C4-2B (cell line): ENCODE measurements around the gene GFOD1.

Experiments used
- ZFX ChIP-seq: fragments of 450-650 bp; IDR thresholded peaks from 2 replicates; pipeline ENCODE4 v1.6.1; 2017
- TF ChIP-seq, protein P1 (sequence below): fragments of 450-650 bp; conservative IDR thresholded peaks from 2 replicates; pipeline ENCODE4 v1.5.1; 2017; ENCODE audit warnings: mild to moderate bottlenecking

DNA sequence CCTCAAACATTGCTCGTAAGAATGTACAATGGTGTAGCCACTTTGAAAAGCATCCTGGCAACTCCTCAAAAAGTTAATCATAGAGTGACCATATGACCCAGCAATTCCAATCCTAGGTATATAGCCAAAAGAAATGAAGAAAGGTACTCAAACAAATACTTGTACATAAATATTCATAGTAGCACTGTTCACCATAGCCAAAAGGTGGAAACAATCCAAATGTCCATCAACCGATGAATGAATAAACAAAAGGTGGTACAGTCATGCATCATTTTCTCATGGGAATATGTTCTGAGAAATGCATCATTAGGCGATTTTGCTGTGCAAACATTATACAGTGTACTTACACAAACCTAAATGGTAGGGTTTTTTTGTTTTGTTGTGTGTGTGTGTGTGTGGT is 84.7 kb downstream of the GFOD1 start:
- TF ChIP-seq, protein P1, sequence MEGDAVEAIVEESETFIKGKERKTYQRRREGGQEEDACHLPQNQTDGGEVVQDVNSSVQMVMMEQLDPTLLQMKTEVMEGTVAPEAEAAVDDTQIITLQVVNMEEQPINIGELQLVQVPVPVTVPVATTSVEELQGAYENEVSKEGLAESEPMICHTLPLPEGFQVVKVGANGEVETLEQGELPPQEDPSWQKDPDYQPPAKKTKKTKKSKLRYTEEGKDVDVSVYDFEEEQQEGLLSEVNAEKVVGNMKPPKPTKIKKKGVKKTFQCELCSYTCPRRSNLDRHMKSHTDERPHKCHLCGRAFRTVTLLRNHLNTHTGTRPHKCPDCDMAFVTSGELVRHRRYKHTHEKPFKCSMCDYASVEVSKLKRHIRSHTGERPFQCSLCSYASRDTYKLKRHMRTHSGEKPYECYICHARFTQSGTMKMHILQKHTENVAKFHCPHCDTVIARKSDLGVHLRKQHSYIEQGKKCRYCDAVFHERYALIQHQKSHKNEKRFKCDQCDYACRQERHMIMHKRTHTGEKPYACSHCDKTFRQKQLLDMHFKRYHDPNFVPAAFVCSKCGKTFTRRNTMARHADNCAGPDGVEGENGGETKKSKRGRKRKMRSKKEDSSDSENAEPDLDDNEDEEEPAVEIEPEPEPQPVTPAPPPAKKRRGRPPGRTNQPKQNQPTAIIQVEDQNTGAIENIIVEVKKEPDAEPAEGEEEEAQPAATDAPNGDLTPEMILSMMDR = no peak
- TF ChIP-seq ZFX = no peak
